HG03196 (cell line): ENCODE results near the gene ANKRD34A.

ENCODE experiments used
- ATAC-seq: cut with Tn5 transposase; IDR thresholded peaks from one replicate; pipeline ENCODE4 v1.9.1; 2021; ENCODE audit not compliant: unreplicated experiment

The ANKRD34A gene

DNA sequence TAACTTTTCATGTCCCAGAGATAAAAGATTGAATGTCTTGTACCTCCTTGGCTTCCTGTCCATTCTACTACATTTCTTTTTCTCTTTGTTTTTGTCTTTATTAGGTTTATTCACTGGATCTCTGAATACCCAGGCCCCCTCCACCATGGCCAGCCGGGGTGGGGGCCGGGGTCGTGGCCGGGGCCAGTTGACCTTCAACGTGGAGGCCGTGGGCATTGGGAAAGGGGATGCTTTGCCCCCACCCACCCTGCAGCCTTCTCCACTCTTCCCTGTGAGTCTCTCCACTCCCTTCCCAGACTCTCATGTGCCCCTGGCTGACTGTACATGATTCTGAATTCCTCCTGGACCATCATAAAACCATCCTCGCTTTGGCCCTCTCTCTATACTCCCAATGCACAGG lies 10.3 kb upstream of the ANKRD34A start:
- no peak for ATAC-seq

DNA sequence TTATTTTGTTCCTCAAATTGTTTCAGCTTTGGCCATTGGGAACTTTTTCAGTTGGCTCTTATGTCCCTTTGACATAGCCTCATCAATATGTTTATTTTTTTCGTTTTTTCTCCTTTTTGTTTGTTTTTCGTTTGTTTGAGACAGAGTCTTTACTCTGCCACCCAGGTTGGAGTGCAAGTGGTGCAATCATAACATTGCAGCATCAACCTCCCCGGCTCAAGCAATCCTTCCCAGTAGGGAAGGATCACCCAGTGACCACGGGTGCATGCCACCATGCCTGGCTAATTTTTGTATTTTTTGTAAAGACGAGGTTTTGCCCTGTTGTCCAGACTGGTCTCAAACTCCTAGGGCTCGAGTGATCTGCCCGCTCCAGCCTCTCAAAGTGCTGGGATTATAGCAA lies 8.2 kb upstream of the ANKRD34A start:
- ATAC-seq = no peak

DNA sequence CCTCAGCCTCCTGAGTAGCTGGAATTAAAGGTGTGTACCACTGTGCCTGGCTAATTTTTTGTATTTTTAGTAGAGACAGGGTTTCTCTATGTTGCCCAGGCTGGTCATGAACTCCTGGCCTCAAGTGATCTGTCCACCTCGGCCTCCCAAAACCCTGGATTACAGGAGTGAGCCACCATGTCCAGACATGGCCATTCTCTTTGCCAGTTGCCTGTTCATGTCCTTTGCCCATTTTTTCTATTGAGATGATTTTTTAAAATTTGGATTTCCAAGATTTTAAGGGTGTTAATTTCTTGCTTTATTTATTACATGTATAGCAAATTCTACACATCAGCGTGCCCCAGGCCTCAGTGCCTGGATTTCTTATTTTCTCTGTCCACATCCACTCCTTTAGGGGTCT lies 2.9 kb upstream of the ANKRD34A start:
- ATAC-seq = no peak

DNA sequence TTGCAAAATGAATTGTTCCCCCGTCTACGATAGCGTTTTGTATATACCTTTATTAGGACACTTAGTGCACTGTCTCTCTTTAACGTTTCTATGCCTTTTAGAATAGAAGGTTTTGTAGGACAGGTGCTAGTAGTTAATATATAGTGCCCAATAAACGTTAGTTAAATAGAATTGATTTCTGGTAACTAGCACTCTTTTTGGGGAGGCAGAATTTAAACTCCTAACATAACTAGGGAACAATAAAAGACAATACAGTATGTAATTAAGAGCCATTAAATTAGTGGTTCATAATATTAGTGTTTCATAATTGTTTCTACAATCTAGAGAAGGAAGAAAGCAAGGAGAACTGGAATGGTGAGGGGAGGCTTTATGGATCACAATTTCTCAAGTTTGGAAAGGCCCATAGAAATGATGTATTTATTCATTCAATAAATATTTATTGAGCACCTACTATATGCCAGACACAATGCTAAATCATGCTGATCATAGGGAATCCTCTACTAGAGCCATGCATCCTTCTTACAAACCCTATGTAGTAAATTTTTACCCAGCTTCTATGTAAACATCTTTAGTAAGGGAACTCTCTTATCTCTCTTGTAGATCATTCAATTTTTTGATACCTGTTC lies 857 bp upstream of the ANKRD34A start:
- no peak for ATAC-seq

GRCh38 chr1:145963265-145964019 lies 933 bp downstream of the ANKRD34A start:
- ATAC-seq = no peak

- ATAC-seq = no peak
Measured at GRCh38 chr1:145962157-145963102, 1.9 kb downstream of the ANKRD34A start.

GRCh38 chr1:145961425-145962156 lies 2.8 kb downstream of the ANKRD34A start:
- ATAC-seq = no peak

- no peak for ATAC-seq
Measured at GRCh38 chr1:145961109-145961424, 3.3 kb downstream of the ANKRD34A start.

GRCh38 chr1:145960468-145961108 lies 3.8 kb downstream of the ANKRD34A start:
- no peak for ATAC-seq

DNA sequence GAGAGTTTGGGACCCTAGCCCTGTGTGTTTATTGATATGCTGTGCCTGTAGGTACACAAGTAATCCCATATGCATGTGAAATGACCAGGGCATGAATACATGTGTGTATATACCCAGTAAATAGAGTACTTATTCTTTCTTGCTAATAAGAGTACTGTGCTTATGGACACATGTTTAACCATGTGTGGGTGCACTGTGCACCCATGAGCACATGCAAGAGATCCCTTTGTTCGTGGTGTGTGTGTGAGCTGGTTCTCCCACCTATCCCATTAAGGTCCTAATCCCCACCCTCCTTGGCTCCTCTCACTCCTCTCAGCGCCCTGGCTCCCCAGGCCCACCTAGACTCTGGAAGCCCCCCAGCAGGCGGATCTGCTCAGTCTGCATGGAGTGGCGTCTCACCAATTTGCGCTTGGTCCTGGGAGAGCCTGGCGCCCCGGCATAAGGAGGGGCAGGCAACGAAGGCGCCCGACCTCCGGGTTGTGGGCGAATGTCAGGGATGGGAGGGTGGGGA lies 4.4 kb downstream of the ANKRD34A start:
- ATAC-seq = no peak

DNA sequence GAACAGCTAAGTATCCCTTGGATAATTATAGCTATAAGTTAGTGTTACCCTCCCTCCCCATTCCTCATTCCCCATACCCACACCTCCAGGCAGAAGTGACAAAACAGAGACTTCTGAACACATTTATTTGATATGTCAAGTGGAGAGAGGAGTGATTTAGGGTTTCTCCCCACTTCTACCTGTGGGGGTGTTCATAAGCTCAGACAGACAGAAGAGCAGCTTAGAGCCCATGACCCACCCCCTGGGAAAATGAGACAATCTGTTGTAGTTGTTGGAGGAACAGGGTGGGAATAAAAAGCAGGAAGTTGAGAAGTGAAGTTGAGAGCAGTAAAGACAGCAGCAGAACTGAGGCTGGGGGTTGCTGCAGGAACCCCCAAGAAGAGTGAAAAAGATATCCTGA lies 5.0 kb downstream of the ANKRD34A start:
- no peak for ATAC-seq

GRCh38 chr1:145958734-145959133 lies 5.6 kb downstream of the ANKRD34A start:
- no peak for ATAC-seq

- peak; percentile 83 for ATAC-seq
Measured at GRCh38 chr1:145957443-145958319, 6.7 kb downstream of the ANKRD34A start, which contains the start of gene LIX1L. Gene LIX1L, minus strand, starts transcription at chr1:145958017. Its CDS starts 90 bp downstream, at chr1:145957927.

GRCh38 chr1:145956781-145957442 lies 7.5 kb downstream of the ANKRD34A start:
- no peak for ATAC-seq

DNA sequence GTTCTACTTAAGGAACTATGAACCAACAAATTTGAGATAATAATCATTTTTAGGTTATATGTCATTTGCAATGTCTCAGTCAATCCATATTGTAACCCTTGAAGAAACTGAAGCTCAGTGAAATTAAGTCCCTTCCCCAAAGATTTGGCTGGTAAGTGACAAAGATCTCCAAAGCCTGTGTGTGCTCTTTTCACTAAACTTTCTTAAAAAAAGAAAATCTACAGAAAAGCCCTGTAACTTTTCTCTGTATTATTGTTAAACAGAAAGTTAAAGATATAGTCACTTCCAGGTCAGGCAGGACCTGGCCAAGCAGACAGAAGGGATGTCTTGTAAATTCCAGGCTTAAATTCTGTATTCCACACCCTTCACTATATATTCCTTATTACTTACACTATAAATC lies 8.0 kb downstream of the ANKRD34A start:
- no peak for ATAC-seq

- no peak for ATAC-seq
Measured at GRCh38 chr1:145955436-145955835, 8.9 kb downstream of the ANKRD34A start.

DNA sequence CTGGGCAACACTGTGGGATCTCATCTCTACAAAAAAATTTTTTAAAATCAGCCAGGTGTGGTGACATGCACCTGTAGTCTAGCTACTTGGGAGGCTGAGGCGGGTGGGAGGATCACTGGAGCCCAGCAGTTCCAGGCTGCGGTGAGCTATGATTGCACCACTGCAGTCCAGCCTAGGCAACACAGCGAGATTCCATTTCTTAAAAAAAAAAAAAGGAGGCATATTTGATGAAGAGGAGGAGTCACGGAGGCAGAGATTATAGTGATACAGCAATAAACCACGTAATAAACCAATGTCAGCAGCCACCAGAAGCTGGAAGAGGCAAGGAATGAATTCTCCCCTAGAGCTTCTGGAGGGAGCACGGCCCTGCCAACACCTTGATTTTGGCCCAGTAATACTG lies 10.5 kb downstream of the ANKRD34A start:
- no peak for ATAC-seq

GRCh38 chr1:145952903-145953302 lies 11.5 kb downstream of the ANKRD34A start:
- ATAC-seq = no peak

DNA sequence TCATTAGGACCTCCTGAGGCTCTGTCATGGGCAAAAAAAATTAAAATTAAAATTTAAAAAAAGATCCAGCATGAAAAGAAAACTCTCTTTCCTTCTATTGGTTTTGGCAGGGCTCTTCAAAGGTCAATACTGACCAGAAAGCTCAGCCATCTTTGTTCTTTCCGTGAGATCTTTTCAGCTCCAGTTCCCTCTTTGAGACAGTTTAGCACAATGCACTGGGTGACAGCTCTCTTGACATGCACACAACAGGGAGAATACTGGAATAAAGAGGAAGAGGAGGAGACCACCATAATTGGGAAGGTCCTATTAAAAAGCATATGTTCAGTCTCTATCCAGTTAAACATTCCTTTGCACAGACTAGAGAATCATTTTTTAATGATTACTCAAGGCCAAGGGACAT lies 12.8 kb downstream of the ANKRD34A start:
- ATAC-seq = no peak
